ENCODE measurements around the gene LMAN1L. TPM values are rescaled to one million over a fixed set of nuclear protein-coding genes. Genes with fewer than 3 reads are reported as not detected.

LMAN1L gene
- polyA plus RNA-seq, 1 donor (not counting 4 experiments of a cell fraction or from before 2014, with no cell fraction given) = not detected

- Histone ChIP-seq H3K9me1 (ENCODE audit: control insufficient read depth, extremely low read depth, insufficient read depth, low read length) (no peaks in the 10 kb centered on the region), H3K27me3 (ENCODE audit: control insufficient read depth, extremely low read depth, insufficient read depth, low read length) (peaks cover 15% of the 10 kb centered on the region), H3K9me3 (ENCODE audit: control insufficient read depth, low read depth, low read length) (no peaks in the 10 kb centered on the region), H2AFZ (ENCODE audit: control insufficient read depth, low read length) (no peak overlapping the region), H3K9ac (ENCODE audit: control insufficient read depth, extremely low read depth, insufficient read depth, low read length) (no peak overlapping the region), H4K20me1 (ENCODE audit: control insufficient read depth, extremely low read depth, insufficient read depth, low read length) (no peaks in the 10 kb centered on the region), H3K36me3 (ENCODE audit: control insufficient read depth in 2 of 2, extremely low read depth in 1 of 2, insufficient read depth in 2 of 2, low read length in 2 of 2) (peaks cover 0 to 5% of the 10 kb centered on the region in 2 experiments), H3K79me2 (ENCODE audit: control insufficient read depth, insufficient read depth, low read length) (no peaks in the 10 kb centered on the region), H3K4me3 (ENCODE audit: control insufficient read depth in 2 of 3, extremely low read depth in 1 of 3, insufficient read depth in 2 of 3, low read depth in 1 of 3, low read length in 3 of 3) (no peak overlapping the region), H3K27ac (ENCODE audit: control insufficient read depth, insufficient read depth, low read length) (no peak overlapping the region), H3K4me1 (ENCODE audit: control insufficient read depth, extremely low read depth, insufficient read depth, low read length) (no peaks in the 10 kb centered on the region), H3K4me2 (ENCODE audit: control insufficient read depth, extremely low read depth, insufficient read depth, low read depth, low read length) (no peak overlapping the region)
- FAIRE-seq = no peak
- dilution Hi-C loops (cut with MboI; ENCODE audit: extremely low pct_ligation_motif_present, low sequenced_read_pairs) = no loop called here
- DNase-seq (ENCODE audit: low read depth, low spot score) = no peak
- TF ChIP-seq CTCF (optimal IDR thresholded peaks at IDR 0.05 in 1 of 3, IDR thresholded peaks at IDR 0.05 in 1 of 3, conservative IDR thresholded peaks at IDR 0.05 in 1 of 3; ENCODE audit: extremely low read depth in 1 of 3, insufficient read depth in 2 of 3, low read length in 3 of 3) (no peak), EZH2 (IDR thresholded peaks at IDR 0.05; ENCODE audit: low read length) (no peak)
Measured at GRCh38 chr15:74832826-74833225, 20.2 kb downstream of the LMAN1L start.

- Histone ChIP-seq H3K4me3 (ENCODE audit: control insufficient read depth in 2 of 3, extremely low read depth in 1 of 3, insufficient read depth in 2 of 3, low read depth in 1 of 3, low read length in 3 of 3) (no peak overlapping the region), H3K9ac (ENCODE audit: control insufficient read depth, extremely low read depth, insufficient read depth, low read length) (no peak overlapping the region), H4K20me1 (ENCODE audit: control insufficient read depth, extremely low read depth, insufficient read depth, low read length) (no peaks in the 10 kb centered on the region), H3K36me3 (ENCODE audit: control insufficient read depth in 2 of 2, extremely low read depth in 1 of 2, insufficient read depth in 2 of 2, low read length in 2 of 2) (peaks cover under 1 to 7% of the 10 kb centered on the region in 2 experiments), H3K4me2 (ENCODE audit: control insufficient read depth, extremely low read depth, insufficient read depth, low read depth, low read length) (no peak overlapping the region), H3K79me2 (ENCODE audit: control insufficient read depth, insufficient read depth, low read length) (no peaks in the 10 kb centered on the region), H3K27ac (ENCODE audit: control insufficient read depth, insufficient read depth, low read length) (no peak overlapping the region), H3K27me3 (ENCODE audit: control insufficient read depth, extremely low read depth, insufficient read depth, low read length) (peaks cover 8% of the 10 kb centered on the region), H2AFZ (ENCODE audit: control insufficient read depth, low read length) (no peak overlapping the region), H3K9me3 (ENCODE audit: control insufficient read depth, low read depth, low read length) (no peaks in the 10 kb centered on the region), H3K9me1 (ENCODE audit: control insufficient read depth, extremely low read depth, insufficient read depth, low read length) (no peaks in the 10 kb centered on the region), H3K4me1 (ENCODE audit: control insufficient read depth, extremely low read depth, insufficient read depth, low read length) (no peaks in the 10 kb centered on the region)
- FAIRE-seq (no peak), DNase-seq (ENCODE audit: low read depth, low spot score) (no peak)
- TF ChIP-seq CTCF (optimal IDR thresholded peaks at IDR 0.05 in 1 of 3, IDR thresholded peaks at IDR 0.05 in 1 of 3, conservative IDR thresholded peaks at IDR 0.05 in 1 of 3; ENCODE audit: extremely low read depth in 1 of 3, insufficient read depth in 2 of 3, low read length in 3 of 3) (no peak), EZH2 (IDR thresholded peaks at IDR 0.05; ENCODE audit: low read length) (no peak)
- dilution Hi-C loops (cut with MboI; ENCODE audit: extremely low pct_ligation_motif_present, low sequenced_read_pairs) = no loop called here
Measured at GRCh38 chr15:74833376-74834107, 20.9 kb downstream of the LMAN1L start.
